ENCODE data around the gene CHRNA4. TPM values are rescaled to one million over a fixed set of nuclear protein-coding genes. Genes with fewer than 3 reads are reported as not detected.

Gene CHRNA4
- polyA plus RNA-seq, 1 experiment = not detected

DNA sequence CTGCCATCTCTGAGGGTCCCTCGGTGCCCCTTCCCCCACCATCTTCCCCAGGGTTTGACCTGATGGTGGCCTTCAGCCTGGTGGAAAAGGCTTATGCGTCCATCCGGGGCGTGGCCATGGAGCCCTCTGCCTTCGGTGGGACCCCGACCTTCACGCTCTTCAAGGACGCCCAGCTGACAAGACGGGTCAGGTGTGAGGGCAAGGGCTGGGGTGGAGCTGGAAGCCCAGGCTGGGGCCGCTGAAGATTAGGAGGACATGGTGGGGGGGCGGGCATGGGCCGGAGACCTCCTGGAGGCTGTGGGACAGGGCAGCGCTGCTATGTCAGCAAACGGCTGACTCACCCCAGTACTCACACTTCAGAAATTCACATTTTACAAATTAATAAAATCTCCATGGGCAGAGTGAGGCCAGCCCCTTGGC lies 44.6 kb downstream of the CHRNA4 start:
- Histone ChIP-seq H3K4me3 (ENCODE audit: low read depth, low read length) (no peak overlapping the region), H3K27me3 (ENCODE audit: control insufficient read depth, insufficient read depth, low read length) (peaks cover 17% of the 10 kb centered on the region), H3K9me3 (ENCODE audit: control insufficient read depth, insufficient read depth, low read length) (no peaks in the 10 kb centered on the region), H3K27ac (ENCODE audit: low read depth, low read length) (no peak overlapping the region)
- CTCF ChIA-PET = interaction anchor here (1.5 kb wide), 1 partner anchor 92 kb away, joined by 3 read pairs; no protein-coding TSS in a partner anchor
- TF ChIP-seq, protein P1, sequence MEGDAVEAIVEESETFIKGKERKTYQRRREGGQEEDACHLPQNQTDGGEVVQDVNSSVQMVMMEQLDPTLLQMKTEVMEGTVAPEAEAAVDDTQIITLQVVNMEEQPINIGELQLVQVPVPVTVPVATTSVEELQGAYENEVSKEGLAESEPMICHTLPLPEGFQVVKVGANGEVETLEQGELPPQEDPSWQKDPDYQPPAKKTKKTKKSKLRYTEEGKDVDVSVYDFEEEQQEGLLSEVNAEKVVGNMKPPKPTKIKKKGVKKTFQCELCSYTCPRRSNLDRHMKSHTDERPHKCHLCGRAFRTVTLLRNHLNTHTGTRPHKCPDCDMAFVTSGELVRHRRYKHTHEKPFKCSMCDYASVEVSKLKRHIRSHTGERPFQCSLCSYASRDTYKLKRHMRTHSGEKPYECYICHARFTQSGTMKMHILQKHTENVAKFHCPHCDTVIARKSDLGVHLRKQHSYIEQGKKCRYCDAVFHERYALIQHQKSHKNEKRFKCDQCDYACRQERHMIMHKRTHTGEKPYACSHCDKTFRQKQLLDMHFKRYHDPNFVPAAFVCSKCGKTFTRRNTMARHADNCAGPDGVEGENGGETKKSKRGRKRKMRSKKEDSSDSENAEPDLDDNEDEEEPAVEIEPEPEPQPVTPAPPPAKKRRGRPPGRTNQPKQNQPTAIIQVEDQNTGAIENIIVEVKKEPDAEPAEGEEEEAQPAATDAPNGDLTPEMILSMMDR (IDR thresholded peaks at IDR 0.05; ENCODE audit: low read depth, low read length) = no peak
- POLR2A ChIA-PET = no interaction called here
- no peak for DNase-seq (ENCODE audit: low read depth, low spot score)

DNA sequence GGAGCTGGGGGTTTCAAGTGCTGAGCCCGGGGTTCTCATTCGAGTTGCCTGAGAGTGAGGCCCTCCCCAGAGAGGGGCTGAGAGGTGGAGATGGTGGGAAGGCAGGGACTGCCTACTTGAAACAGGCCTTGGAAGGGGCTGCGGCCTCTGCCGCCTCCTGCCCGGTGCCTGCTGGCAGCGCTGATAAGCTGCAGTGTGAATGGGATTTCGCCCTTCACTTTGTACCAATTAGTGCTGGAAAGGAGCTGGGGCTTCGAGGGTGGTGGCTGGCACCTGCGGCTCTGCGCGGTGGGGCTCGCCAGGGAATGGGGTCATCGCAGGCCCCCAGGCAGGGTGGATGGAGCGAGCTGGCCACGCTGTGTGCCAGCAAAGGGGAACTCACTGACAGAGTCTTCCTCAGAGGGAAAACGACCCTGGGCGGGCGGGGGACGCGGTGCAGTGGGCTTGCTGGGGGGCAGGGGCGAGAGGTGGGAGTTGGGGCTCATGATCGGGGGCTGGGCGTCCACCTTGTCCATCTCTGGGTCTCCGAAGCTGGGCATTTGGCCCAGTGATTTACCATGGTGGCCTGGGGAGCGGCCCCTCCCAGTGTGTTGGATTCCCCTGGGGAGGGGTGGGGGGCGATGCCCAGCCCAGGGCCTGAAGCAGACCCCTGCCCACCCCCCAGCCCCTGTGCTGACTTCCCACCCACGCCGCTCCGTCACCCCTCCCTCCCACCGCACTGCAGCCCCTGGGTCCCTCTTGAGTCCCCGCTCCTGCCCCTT lies 45.2 kb downstream of the CHRNA4 start:
- DNase-seq (ENCODE audit: low read depth, low spot score) = no peak
- ChIA-PET POLR2A (no interaction called here), CTCF (no interaction called here)
- Histone ChIP-seq H3K4me3 (ENCODE audit: low read depth, low read length) (no peak overlapping the region), H3K27ac (ENCODE audit: low read depth, low read length) (no peak overlapping the region), H3K9me3 (ENCODE audit: control insufficient read depth, insufficient read depth, low read length) (no peaks in the 10 kb centered on the region), H3K27me3 (ENCODE audit: control insufficient read depth, insufficient read depth, low read length) (peaks cover 12% of the 10 kb centered on the region)
- TF ChIP-seq, protein P1 (IDR thresholded peaks at IDR 0.05; ENCODE audit: low read depth, low read length) = no peak

DNA sequence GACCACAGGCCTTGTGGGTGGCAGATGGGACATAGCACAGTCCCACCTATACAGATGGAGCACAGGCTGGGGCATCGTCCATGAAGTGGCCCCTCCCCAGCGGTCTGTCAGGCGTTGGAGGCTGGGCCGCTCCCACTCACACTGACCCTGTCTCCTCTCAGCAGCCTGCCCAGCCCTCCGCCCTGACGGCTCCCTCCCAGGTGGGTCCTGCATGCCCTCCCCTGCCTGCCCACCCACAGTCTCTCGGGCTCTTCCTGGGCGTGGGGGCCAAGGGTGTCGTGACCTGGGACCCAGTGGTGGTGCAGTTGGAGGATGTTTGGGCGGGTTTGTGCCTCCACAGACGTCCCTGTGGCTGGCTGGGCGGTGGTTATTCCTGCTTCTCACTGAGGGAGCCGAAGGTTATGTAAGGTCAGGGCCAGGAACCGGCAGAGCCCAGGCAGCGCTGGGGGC lies 45.9 kb downstream of the CHRNA4 start:
- Histone ChIP-seq H3K9me3 (ENCODE audit: control insufficient read depth, insufficient read depth, low read length) (no peaks in the 10 kb centered on the region), H3K27me3 (ENCODE audit: control insufficient read depth, insufficient read depth, low read length) (peaks cover 5% of the 10 kb centered on the region), H3K27ac (ENCODE audit: low read depth, low read length) (no peak overlapping the region), H3K4me3 (ENCODE audit: low read depth, low read length) (no peak overlapping the region)
- no peak for DNase-seq (ENCODE audit: low read depth, low spot score)
- ChIA-PET CTCF (no interaction called here), POLR2A (no interaction called here)
- TF ChIP-seq, protein P1 (IDR thresholded peaks at IDR 0.05; ENCODE audit: low read depth, low read length) = no peak

DNA sequence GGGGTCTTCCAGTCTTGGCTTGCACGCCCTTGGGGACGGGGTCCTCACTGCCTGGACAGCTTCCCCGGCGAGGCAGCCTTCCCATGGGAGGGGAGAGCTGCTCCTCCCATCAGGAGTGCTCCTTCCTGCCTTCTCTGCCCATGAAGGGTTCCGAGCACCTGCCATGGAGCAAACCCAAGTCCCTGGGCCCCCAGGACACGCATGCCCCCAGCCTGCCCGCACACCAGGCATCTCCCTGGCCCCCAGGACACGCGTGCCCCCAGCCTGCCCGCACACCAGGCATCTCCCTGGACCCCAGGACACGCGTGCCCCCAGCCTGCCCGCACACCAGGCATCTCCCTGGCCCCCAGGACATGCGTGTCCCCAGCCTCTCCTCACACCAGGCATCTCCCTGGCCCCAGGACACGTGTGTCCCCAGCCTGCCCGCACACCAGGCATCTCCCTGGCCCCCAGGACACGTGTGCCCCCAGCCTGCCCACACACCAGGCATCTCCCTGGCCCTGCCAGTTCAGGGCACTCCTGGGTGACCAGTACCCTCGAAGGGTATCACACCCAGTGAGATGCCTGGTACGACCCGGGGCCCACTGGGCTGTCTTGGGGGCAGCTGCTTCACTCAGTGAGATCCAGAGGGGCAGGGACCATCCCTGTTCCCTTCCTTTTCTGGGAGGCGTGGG lies 46.4 kb downstream of the CHRNA4 start:
- TF ChIP-seq, protein P1 (IDR thresholded peaks at IDR 0.05; ENCODE audit: low read depth, low read length) = no peak
- CTCF ChIA-PET = no interaction called here
- DNase-seq (ENCODE audit: low read depth, low spot score) = no peak
- no peaks in the 10 kb centered on the region; the same call in 1 of the 2 replicates for H3K9me3 ChIP-seq (ENCODE audit: control insufficient read depth, insufficient read depth, low read length)
- POLR2A ChIA-PET = no interaction called here
- peaks cover 3% of the 10 kb centered on the region for H3K27me3 ChIP-seq (ENCODE audit: control insufficient read depth, insufficient read depth, low read length)
- H3K27ac ChIP-seq (ENCODE audit: low read depth, low read length) = no peak overlapping the region
- no peak overlapping the region for H3K4me3 ChIP-seq (ENCODE audit: low read depth, low read length)

DNA sequence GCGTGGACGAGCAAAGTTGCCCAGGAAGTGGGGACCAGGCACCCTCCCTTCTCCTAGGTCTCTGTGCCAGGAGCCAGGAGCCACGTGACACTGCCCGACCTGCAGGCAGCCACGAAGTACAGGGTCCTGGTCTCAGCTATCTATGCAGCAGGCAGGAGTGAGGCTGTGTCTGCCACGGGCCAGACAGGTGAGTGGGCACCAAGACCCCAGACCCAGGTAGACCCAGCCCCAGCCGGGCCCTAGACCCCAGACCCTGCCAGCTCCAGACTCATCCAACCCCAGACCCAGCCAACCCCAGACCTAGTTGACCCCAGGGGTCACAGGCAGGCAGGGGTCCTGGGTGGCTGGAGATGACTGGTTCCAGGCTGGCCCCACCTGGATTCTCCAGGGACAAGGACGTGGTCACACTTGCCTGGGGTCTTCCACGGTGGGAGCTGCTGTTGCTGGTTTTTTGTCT lies 47.1 kb downstream of the CHRNA4 start:
- CTCF ChIA-PET = no interaction called here
- no peak for DNase-seq (ENCODE audit: low read depth, low spot score)
- Histone ChIP-seq H3K9me3 (ENCODE audit: control insufficient read depth, insufficient read depth, low read length) (no peaks in the 10 kb centered on the region; the same call in 1 of the 2 replicates), H3K27ac (ENCODE audit: low read depth, low read length) (no peak overlapping the region), H3K4me3 (ENCODE audit: low read depth, low read length) (no peak overlapping the region), H3K27me3 (ENCODE audit: control insufficient read depth, insufficient read depth, low read length) (peaks cover 3% of the 10 kb centered on the region)
- POLR2A ChIA-PET = no interaction called here
- TF ChIP-seq, protein P1 (IDR thresholded peaks at IDR 0.05; ENCODE audit: low read depth, low read length) = no peak
